ENCODE measurements around the gene GAK.

GAK gene

GRCh38 chr4:884896-885295 lies 47.2 kb downstream of the GAK start:
- no peak for TF ChIP-seq SIN3A (IDR thresholded peaks at IDR 0.05; ENCODE audit: borderline replicate concordance, insufficient read depth, low read length)
- no peak for TF ChIP-seq REST (IDR thresholded peaks at IDR 0.05; ENCODE audit: insufficient read depth in 1 of 2, low read depth in 2 of 2, low read length in 2 of 2)
- no peak for TF ChIP-seq POLR2AphosphoS5 (IDR thresholded peaks at IDR 0.05; ENCODE audit: low read depth, low read length)
- TF ChIP-seq FOXP2 (optimal IDR thresholded peaks at IDR 0.05; ENCODE audit: borderline replicate concordance, extremely low read depth, extremely low read length, insufficient read depth), result no peak
- no peak for TF ChIP-seq TAF1 (IDR thresholded peaks at IDR 0.05; ENCODE audit: borderline replicate concordance, insufficient read depth, low read length)

GRCh38 chr4:884259-884658 lies 47.9 kb downstream of the GAK start:
- TF ChIP-seq SIN3A (IDR thresholded peaks at IDR 0.05; ENCODE audit: borderline replicate concordance, insufficient read depth, low read length) (no peak), POLR2AphosphoS5 (IDR thresholded peaks at IDR 0.05; ENCODE audit: low read depth, low read length) (no peak), TAF1 (IDR thresholded peaks at IDR 0.05; ENCODE audit: borderline replicate concordance, insufficient read depth, low read length) (no peak), REST (IDR thresholded peaks at IDR 0.05; ENCODE audit: insufficient read depth in 1 of 2, low read depth in 2 of 2, low read length in 2 of 2) (no peak), FOXP2 (optimal IDR thresholded peaks at IDR 0.05; ENCODE audit: borderline replicate concordance, extremely low read depth, extremely low read length, insufficient read depth) (no peak)

- TF ChIP-seq FOXP2 (optimal IDR thresholded peaks at IDR 0.05; ENCODE audit: borderline replicate concordance, extremely low read depth, extremely low read length, insufficient read depth) (no peak), REST (IDR thresholded peaks at IDR 0.05; ENCODE audit: insufficient read depth in 1 of 2, low read depth in 2 of 2, low read length in 2 of 2) (no peak), TAF1 (IDR thresholded peaks at IDR 0.05; ENCODE audit: borderline replicate concordance, insufficient read depth, low read length) (no peak)
Measured at GRCh38 chr4:883377-884095, 48.6 kb downstream of the GAK start.

- no peak for TF ChIP-seq REST (IDR thresholded peaks at IDR 0.05; ENCODE audit: insufficient read depth in 1 of 2, low read depth in 2 of 2, low read length in 2 of 2)
- no peak for TF ChIP-seq FOXP2 (optimal IDR thresholded peaks at IDR 0.05; ENCODE audit: borderline replicate concordance, extremely low read depth, extremely low read length, insufficient read depth)
- no peak for TF ChIP-seq SIN3A (IDR thresholded peaks at IDR 0.05; ENCODE audit: borderline replicate concordance, insufficient read depth, low read length)
- TF ChIP-seq TAF1 (IDR thresholded peaks at IDR 0.05; ENCODE audit: borderline replicate concordance, insufficient read depth, low read length), result no peak
- no peak for TF ChIP-seq POLR2AphosphoS5 (IDR thresholded peaks at IDR 0.05; ENCODE audit: low read depth, low read length)
Measured at GRCh38 chr4:882646-883045, 49.5 kb downstream of the GAK start.
